Measurements from ENCODE around the gene PLD4.

Gene PLD4

GRCh38 chr14:104973135-104973384 lies 48.4 kb downstream of the PLD4 start:
- H3K4me3 ChIP-seq (ENCODE audit: low read depth, low read length), result no peak overlapping the region

GRCh38 chr14:104973385-104974145 lies 48.9 kb downstream of the PLD4 start:
- H3K4me3 ChIP-seq (ENCODE audit: low read depth, low read length), result no peak overlapping the region

DNA sequence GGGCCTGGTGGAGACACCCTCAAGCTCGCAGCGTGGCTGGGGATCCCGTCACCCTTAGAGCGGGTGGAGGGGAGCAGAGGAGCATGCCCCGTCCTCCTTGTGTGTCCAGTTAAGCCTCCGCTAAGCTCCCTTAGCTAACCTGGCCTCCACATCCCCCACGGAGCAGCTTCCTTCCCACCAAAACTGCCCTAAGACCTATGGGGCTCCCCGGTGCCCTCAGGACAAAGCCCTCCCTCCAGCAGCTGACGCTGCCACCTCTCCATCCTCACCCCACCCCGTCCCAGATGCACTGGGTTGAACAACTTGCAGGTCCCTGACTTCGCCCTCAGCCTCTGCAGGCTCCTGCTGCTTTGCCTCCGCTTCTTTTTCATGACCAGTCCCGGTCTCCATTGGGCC lies 49.5 kb downstream of the PLD4 start:
- H3K4me3 ChIP-seq (ENCODE audit: low read depth, low read length), result no peak overlapping the region

DNA sequence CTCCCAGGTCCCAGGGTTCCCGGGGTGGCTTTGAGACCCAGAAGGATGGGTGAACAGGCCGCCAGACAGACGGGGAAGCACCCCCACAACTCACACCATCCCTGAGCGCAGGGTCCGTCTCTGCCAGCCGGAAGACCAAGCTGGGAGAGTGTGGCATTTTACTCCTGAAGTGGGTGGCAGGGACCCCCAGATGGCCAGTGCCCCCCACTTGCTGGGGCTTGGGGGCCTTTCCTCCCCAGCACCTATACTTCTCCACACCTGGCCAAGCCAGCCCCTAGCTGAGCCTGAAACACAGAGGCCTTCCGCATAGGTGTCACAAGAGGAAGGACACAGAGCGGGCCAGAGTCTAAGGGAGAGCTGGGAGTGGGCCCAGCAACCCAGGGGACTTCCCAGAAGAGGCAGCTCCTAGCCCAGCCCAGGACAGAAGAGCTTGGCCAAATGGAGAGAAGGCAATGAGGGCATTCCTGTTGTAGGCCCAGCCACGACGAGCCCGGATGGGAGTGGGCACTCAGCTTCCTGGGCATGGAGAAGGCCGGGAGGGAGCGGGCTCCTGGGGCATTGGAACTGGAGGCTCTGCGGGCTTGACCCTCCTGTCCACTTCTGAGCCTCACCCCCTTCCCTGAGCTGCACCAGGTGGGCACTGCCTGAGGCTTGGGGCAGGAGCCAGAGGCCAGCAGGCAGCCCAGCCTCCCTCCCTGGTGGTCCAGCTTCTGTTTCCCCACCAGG lies 50.1 kb downstream of the PLD4 start:
- H3K4me3 ChIP-seq (ENCODE audit: low read depth, low read length), result no peak overlapping the region

DNA sequence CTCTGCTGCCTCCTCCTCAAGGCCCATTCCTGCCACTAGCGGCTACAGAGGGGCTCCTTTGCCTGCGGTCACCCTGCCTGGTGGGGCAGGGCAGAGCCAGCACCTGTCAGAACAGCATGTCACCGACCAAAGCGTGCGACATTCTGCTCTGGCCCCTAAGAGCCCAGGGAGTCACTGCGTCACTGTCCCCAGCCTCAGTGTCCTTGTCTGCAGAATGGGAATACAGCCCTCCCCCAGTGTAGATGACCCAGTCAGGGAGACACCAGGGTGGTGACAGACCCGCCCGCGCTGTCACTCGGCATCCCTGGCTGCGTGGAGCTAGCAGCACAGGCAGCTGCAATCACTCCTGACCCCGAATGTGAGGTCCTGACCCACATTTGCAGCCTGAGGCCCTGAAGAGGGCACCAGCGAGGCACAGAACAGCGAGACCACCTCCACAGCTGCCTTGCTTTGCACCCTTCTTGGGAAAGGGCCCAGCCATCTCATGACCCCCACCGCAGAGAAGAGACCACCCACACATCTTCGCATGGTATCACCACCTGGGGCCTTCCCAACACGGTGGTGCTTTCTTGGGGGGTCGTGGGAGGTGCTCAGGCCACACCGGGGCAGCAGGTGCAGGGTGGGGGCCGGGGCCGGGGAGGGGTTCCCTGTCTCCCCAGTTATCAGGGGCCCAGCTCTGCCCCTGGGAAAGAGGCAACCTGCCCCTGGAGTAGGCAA lies 51.0 kb downstream of the PLD4 start:
- H3K4me3 ChIP-seq (ENCODE audit: low read depth, low read length), result no peak overlapping the region

GRCh38 chr14:104976198-104977007 lies 51.7 kb downstream of the PLD4 start:
- H3K4me3 ChIP-seq (ENCODE audit: low read depth, low read length), result no peak overlapping the region

DNA sequence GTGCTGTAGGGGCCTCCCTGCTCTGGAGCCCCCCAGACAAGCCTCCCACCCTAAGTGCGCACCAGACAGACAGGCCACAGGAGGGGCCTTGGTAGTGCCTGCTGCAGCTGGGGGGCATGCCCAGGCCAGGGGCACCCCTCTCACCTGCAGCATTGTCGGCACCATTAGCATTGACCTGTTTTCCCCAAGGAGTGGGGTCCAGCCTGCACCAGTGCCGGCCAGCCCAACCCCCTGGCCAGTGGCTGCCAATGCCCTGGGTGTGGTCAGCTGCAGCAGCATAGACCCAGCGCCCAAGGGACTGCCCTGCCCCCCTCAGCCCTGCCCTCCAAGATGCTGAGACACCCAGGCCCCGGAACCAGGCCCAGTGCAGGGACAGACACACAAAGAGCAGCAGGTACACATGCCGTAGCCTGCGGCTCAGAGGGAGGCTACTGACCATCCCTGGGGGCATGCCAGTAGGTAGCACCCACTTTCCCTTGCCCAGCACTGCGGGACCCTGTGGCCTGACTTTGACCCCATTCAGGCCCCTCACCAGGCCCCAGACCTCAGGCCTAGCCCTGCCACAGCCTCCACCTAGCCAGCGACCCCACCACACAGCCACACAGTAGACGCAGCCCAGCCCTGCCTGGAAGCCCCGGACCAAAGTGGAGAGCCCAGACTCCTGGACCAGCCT lies 52.5 kb downstream of the PLD4 start:
- H3K4me3 ChIP-seq (ENCODE audit: low read depth, low read length), result no peak overlapping the region

DNA sequence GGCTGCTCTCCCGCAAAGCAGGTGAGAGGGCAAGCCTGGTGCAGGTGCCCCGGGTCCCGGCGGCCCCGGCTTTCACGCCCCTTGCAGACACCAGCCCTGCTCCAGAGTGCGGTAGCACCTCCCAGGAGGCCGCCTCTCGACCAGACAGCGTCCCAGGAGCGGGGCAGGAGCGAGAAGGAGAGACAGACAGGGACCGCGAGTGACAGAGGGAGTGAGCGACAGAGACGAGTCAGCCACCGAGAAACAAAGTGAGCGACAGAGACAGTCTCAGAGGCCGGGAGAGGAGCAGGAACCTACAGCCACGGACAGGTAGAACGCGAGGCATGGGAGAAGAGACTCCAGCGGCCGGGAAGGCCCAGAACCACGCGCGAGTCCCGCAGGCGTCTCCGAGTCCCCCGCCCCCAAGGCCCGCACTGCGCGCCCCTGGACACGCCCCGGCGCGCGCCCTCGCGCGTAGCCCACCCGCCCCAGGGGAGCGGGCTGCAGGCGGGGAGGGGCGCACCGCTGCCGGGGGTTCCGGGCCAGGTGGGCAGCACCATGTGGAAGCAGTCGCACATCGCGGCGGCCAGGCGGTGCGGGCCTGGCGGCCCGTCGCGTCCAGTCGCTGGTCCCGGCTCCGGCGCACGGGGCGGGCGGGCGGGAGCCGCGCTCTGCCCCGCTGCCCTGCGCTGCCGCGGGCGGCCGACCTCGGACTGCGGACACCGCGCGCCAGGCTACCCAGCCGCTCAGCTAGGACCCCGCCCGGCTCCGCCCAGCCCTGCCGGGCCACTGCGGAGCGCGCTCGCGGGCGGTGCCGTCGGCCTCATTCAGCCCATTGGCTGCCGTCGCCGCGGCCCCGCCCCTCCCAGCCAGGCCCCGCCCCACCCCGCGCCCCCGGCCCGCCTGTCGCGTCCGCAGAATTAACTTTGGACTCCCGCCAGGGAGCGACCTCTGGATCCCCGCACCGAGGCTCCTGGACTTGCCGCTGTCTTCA lies 53.3 kb downstream of the PLD4 start, which contains the start of gene AHNAK2:
Gene AHNAK2, minus strand, starts transcription at position 694 of the 973 bp plus-strand sequence. Its CDS starts 137 bp downstream, at position 557.
- peak within 1 kb of the TSS; percentile 22 for H3K4me3 ChIP-seq (ENCODE audit: low read depth, low read length)

GRCh38 chr14:104978746-104979691 lies 54.3 kb downstream of the PLD4 start:
- peak overlapping the region; percentile 1 for H3K4me3 ChIP-seq (ENCODE audit: low read depth, low read length)

DNA sequence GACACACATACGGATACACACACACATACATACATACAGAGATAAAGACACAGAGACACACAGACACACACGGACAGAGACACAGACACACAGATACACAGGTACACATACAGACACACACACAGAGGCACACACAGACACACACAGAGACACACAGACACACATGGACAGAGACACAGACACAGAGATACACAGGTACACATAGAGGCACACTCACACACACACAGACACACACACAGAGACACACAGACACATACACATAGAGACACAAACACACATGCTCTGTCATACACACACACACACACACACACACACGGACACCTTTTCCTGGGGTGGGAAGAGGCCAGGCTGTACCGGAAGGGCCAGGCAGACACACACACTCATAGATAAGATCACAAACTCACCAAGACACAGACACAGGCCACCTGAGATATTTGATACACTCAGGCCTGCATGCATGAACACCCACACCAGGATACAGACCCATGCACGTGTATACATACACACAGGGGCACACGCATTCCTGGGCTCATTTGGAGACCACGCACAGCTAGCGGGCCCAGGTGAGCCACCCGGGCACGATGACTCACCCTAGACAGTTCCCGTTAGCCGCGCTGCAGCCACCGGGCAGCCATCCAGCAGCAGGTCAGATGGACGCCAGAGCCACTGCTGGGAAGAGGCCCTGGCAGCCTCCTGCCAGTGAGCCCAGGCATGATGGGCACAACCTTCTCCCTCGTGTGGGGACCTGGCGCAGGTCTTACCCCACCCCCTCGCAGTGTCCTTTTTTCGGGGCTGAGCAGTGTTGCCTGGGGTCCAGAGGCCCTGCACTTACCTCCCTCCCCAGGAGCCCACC lies 55.3 kb downstream of the PLD4 start:
- no peak overlapping the region for H3K4me3 ChIP-seq (ENCODE audit: low read depth, low read length)

- H3K4me3 ChIP-seq (ENCODE audit: low read depth, low read length), result no peak overlapping the region
These were observed 56.2 kb downstream of the PLD4 start for GRCh38 chr14:104980611-104981531.

DNA sequence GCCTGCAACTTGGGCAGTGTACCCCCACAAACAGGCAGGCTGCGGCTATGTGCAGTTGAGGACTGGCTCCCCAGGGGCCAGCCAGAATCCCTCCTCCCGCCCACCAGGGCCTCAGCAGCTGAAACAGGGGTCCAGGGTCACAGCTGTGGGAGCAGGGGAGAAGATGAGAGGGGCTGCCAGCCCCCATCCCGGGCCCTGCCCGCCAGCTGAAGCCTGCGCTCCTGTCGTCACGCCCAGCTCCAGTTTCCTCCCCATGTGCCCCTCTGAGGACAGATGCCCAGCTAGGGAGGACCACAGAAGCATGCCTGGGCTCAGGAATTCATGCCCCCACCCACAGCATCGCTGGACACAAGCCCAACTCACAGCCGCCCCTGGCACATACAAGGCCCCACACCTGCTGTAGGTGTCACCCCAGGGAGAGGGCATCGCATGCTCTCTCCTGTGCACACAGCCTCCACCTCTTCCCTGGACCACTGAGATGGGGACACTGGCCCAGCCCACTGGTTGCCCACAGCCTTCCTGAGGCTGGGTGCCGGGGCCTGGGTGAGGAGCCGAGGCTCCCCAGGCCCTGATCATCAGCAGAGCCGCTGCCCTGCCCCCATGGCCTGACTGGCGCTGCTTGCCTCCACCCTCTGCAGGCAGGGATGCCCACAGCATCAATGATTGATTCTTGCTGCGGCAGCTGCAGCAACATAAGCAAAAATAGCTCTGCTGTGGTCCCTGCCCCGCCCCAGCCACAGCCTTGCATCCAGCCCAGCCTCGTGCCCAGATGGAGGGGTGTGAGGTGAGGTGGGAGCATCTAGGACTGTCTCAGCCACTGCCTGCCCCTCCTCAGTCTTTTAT lies 57.2 kb downstream of the PLD4 start:
- no peak overlapping the region for H3K4me3 ChIP-seq (ENCODE audit: low read depth, low read length)

DNA sequence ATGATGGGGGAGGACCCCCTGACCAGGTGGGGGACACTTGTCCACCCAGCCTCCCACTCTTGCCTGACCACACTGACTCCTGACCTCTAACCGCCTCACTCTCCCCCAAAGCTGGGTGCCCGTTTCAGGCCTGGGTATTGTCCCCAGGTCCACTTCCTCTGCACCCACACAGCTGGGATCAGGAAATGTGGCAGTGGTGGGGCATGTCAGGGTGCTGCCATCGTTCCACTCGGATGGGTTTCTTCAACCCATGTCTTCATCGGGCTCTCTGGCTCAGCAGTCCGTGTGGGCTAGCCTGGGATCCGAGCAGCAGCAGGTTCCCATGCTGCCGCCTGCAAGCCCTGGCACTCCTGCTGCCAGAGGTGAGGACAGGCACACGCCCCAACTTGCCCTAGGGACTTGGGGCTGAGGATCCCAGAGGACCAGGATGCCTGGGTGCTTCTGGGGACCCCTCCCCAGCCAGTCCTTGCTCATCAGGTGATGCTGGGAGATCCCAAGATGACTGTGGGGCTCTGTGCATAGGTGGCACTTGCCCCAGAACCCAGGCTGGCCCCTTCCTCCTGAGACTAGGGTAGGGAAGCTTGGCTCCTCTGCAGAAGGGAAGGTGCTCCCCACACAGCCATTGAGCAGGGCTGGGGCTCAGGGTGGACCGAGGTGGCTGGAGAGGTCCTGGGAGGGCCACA lies 58.0 kb downstream of the PLD4 start:
- no peak overlapping the region for H3K4me3 ChIP-seq (ENCODE audit: low read depth, low read length)
